ENCODE data around the gene ZFP1.
"Not testable (repeated sequence)": the region's sequence is repeated elsewhere in the genome, so short reads cannot be mapped to it uniquely, and the experiment has no call there.

ZFP1 gene

GRCh38 chr16:75113541-75114121 is 34.7 kb upstream of the ZFP1 start:
- no peak for DNase-seq

DNA sequence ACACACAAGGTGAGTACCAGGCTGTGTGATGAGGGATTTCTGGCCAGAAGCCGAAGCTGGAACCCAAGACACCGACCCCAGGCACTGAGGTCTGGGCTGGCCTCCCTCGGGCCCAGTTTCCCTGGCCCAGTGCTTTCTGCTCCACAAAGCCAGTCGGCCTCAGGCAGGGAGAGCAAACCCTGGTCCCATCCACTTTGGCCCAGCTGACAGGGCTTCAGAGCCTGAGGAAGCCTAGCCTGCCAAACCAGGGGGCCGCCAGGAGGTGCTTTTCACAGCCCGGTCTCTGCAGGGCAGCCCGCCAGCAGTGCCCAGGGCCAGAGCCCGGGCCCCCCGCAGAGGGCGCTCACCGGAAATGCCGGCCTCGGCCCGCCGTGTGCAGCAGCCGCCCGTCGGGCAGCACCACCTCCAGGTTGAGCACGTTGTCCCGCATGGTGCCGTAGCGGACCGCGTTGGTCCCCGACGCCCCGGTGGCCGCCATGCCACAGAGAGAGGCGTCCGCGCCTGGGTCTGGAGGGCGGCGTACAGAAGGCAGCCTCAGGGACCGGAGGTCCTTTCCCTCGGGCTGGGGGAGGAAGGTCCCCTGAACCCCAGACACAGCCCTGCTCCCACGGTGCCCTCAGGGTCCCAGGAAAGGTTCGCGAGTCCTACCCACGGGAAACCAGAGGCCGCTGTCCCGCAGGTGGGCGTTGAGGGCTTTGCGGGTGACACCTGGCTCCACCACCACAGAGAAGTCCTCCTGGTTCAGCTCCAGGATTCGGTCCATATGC is 34.0 kb upstream of the ZFP1 start:
- DNase-seq: no peak

DNA sequence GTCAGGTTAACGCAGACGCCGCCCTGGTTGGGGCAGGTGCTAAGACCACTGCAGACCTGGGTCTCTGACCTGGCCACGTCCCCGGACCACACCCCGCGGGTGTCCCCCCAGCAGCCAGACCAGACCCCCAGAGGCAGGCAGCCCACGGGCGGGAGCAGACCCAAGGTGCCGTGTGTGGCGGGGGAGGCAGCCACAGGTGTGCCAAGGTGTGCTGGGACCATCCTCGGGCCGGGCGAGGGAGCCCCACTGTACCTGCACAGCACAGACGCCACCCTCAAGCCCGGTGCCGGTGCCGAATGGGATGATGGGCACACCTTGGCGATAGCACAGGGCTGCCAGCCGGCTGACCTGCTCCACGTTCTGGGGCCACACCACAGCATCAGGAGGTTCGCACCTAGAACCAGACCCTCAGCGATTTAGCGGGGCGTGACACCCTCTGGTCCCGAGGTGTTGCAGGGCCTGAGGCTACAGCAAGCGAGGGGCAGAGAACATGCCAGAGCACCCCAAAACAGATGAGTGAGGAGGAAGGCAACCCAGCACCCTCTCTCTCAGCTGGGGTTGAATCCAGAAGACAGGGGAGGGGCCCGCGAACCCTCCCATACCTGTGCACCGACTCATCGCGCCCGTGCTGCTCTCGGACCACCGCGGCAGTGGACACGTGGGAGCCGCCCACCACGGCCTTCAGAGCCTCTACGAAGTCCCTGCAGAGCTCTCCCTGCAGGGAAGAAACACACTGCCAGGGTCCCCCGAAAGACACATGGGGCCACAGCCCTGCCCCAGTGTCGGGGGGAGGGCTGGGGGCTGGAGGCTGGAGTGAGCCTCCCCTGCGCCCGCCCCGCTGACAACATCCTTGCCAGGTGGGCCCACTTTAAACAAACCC is 33.1 kb upstream of the ZFP1 start:
- DNase-seq: no peak

- DNase-seq: peak; percentile 55
Measured at GRCh38 chr16:75116081-75116910, 32.0 kb upstream of the ZFP1 start, which contains the start of gene LDHD. LDHD (minus strand) TSS chr16:75116780; CDS start chr16:75116720, 60 bp downstream.

DNA sequence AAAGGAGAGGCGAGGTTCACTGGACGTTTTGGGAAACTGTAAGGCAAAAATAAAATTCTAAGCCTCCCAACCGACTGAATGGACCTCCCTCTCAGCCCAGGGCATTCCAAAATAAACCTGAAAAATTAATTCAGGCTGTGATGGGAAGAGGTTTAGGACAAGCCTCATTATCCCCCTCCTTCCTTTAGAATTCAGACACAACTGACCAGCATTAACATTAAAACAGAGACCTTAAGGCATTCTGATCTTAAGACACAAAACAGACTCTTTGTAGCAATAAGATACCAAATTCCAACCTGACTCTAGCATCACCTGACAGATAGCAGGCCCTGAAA is 31.4 kb upstream of the ZFP1 start:
- DNase-seq: no peak

DNA sequence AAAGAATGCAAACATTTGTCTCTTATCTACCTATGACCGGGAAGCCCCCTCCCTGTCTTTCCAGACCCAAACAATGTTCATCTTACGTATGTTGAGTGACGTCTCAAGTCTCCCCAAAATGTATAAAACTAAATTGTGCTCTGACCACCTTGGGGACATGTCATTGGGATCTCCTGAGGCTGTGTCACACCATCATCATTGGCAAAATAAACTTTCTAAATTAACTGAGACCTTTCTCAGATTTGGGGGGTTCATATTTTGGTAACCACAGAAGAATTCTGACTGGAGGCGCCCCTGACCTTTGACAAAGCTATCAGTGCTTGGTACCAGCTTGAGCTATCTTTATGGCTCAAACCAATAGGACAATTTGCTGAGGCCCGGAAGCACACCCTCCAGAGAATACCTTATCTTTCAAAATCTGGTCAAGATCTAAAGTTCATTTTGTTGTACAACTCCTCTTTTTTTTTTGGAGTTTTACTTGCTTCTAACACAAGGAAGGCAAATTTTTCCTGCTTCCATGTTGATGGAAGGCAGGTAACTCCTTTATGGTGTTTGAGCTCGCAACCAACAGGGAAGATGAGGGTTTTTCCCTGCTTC is 29.3 kb upstream of the ZFP1 start:
- DNase-seq: no peak

DNA sequence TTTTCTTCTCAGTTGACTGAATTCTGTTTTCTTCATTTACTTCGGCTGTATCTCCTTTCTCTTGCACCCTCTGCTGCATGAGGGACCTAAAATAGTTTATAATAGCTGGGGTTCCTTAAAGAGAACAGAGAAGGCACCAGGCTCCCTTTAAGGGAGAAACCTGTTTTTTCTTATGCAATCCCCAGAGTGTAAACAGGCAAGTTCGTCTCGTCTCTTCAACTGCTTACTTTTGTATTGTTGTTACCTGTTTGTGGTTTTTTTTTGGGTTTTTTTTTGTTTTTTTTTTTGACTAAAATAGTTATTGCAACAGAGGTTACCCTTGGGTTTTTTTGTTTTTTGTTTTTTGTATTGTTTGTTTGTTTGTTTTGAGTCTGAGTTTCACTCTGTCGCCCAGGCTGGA is 28.1 kb upstream of the ZFP1 start:
- DNase-seq: no peak

DNA sequence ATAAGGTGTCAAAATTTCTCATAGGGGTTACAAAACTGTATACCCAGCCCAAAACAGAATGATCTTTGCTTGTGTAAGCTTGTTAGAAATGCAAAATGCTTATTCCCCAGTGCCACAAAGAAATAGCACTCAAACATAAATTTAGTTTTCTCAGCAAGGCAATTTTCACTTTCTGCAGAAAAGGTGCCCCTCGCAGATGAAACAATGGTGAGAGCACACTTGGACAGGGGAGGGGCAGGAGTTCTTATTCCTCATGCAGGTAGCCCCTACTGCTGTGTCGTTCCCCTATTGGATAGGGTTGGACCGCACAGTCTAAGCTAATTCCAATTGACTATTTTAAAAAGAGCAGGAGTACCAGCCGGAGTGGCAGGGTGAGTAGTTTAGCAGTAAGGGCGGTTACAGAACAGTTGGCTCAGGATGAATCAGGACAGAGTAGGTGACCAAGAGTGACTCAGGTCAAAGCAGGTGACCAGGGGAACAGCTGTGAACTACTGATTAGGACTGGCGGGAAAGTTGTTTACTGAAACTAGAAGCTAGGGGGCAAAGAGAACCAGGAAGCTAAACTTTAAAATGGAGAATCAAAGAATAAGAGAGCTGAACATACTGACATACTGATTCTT is 26.3 kb upstream of the ZFP1 start:
- no peak for DNase-seq

DNA sequence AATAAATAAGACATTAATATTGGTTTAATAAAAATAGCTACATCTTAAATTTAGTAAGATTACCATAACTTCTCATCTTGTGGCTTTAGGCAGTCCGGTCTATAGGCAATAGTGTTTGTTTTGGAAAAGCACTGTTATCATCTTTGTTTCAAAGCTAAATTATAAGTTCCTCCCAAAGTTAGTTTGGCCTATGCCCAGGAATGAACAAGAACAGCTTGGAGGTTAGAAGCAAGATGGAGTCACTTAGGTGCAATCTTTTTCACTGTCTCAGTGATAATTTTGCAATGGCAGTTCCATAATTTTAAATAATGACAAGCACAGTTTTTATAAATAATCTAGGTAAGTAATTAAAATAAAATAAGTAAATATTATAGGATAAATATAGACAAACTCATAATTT is 25.7 kb upstream of the ZFP1 start:
- DNase-seq: no peak

GRCh38 chr16:75127713-75128415 is 20.5 kb upstream of the ZFP1 start:
- DNase-seq: no peak

DNA sequence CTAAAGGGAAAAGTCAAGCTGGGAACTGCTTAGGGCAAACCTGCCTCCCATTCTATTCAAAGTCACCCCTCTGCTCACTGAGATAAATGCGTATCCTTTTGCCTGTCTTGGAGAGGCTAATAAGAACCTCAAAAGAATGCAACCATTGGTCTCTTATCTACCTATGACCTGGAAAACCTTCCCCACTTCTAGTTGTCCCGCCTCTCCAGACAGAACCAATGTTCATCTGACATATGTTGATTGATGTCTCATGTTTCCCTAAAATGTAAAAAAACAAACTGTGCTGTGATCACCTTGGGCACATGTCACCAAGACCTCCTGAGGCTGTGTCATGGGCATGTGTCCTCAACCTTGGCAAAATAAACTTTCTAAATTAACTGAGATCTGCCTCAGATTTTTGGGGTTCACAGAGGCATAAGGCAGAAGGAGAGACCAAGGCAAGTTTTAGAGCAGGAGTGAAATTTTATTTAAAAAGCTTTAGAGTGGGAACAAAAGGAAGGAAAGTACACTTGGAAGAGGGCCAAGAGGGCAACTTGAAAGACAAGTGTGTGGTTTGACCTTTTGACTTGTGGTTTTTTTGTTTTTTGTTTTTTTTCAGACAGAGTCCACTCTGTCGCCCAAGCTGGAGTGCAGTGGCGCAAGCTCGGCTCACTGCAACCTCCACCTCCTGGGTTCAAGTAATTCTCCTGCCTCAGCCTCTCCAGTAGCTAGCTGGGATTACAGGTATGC is 18.7 kb upstream of the ZFP1 start:
- DNase-seq: not testable (repeated sequence)

GRCh38 chr16:75130150-75130771 is 18.1 kb upstream of the ZFP1 start:
- DNase-seq: no peak

DNA sequence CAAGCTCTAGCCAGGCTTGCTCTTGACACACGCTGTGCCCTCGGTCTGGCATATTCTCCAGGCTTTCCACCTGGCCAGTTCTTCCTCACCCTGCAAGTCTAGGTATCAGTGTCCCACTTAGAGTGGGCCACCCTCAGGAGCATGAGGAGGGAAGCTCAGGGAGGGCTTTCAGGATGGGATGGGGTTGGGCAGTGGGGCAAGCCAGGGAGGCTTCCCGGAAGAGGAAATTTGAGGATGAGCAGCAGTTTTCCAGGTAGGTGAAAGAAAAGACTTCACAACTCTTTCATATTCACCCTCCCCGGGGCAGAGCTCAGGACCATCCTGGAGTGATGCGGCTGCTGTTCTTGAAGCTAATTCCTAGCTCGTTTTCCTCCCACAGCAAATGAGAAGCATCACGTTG is 17.2 kb upstream of the ZFP1 start:
- no peak for DNase-seq

- no peak for DNase-seq
Measured at GRCh38 chr16:75138233-75138632, 10.1 kb upstream of the ZFP1 start.

DNA sequence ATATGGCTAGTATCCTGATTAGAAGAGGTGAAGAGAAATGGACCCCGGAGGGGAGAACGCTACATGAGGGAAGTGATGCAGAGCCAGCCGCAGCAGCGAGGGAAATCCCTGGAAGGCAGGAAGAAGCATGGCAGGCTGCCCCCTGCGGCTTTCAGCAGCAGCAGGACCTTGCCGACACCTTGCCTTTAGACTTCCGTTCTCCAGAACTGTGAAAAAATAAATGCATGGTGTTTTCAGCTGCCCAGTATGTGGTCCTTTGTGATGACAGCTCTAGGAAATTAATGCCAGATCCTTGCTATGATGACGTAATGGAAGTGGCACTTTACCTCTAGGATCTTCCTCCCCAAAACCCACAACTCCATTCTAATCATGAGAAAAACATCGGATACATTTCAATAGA is 9.7 kb upstream of the ZFP1 start:
- no peak for DNase-seq

DNA sequence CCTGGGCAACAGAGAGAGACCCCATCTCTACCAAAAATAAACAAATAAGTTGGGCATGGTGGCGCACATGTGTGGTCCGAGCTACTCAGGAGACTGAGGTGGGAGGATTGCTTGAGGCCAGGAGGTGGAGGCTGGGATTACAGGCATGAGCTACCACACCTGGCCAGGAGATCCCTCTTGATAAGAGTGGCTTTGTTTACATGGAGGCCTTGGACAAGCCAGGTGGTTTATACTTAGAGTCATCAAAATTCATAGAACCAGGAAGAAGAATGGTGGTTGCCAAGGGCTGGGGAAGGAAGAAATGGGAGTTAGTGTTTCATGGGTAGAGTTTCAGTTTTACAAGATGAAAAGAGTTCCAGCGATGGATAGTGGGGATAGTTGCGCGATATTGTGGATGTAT is 8.8 kb upstream of the ZFP1 start:
- no peak for DNase-seq

GRCh38 chr16:75143941-75144340 is 4.4 kb upstream of the ZFP1 start:
- no peak for DNase-seq

DNA sequence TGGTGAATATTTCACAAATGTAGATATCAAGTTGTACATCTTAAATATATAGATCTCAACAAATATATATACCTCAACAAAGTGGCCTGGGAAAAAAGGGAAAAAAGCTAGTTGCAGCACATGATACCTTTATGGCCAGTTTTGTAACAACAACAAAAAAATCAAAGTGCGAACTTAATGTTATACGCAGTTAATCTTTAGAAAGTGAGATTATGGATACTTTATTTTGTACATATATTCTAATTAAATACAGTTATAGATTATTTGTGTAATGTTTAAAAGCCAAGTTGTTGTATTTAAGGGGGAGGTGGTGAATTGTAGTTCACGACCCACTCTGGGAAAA is 385 bp upstream of the ZFP1 start:
- no peak for DNase-seq

GRCh38 chr16:75151798-75152197 is 3.5 kb downstream of the ZFP1 start:
- no peak for DNase-seq

DNA sequence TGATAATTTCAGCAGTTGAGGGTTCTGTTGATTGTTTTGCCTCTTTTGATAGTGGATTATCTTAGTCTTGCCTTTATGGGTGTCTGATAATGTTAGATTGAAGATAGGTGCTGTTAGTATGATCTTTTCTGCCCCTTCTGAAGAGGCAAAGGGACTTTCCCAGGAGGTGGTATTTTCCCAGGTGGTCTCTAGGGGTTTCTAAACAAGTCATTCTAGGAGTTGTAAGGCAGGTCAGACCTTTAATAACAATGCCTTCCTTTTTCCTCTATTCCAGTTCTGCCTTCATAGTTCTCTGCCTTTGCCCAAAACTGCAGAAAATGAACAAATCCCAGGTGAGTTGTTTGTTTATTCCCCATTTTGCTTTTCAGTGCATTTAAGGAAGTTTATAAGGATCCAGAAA is 4.3 kb downstream of the ZFP1 start:
- no peak for DNase-seq
